Neuronal stem cell (in vitro differentiated cells): ENCODE data around the gene TMEM255B.
"Not testable (repeated sequence)": the region's sequence is repeated elsewhere in the genome, so short reads cannot be mapped to it uniquely, and the experiment has no call there.

Experiments used
- DNase-seq: peaks from one replicate; pipeline ENCODE4 v3.0.0-alpha.2; 2013; ENCODE audit warnings: low spot score
- H2AFZ ChIP-seq: one replicate; pipeline ENCODE4 v1.6.1; 2013; ENCODE audit warnings: mild to moderate bottlenecking, low read length, inconsistent platforms
- H2AK5ac ChIP-seq: 2 replicates; pipeline ENCODE4 v1.6.1; 2013; ENCODE audit warnings: low read depth, mild to moderate bottlenecking, inconsistent platforms, low read length, moderate library complexity, mixed read lengths
- H2BK120ac ChIP-seq: 2 replicates; pipeline ENCODE4 v1.6.1; 2013; ENCODE audit warnings: low read depth, mild to moderate bottlenecking, inconsistent platforms, low read length, moderate library complexity, mixed read lengths
- H2BK12ac ChIP-seq: one replicate; pipeline ENCODE4 v1.6.1; 2013; ENCODE audit warnings: low read length, inconsistent platforms
- H2BK15ac ChIP-seq: 2 replicates; pipeline ENCODE4 v1.6.1; 2013; ENCODE audit warnings: mild to moderate bottlenecking, low read length, inconsistent platforms, mixed read lengths
- H2BK5ac ChIP-seq: one replicate; pipeline ENCODE4 v1.6.1; 2013; ENCODE audit warnings: inconsistent platforms, mild to moderate bottlenecking, low read length, moderate library complexity
- H3K14ac ChIP-seq: one replicate; pipeline ENCODE4 v1.6.1; 2013; ENCODE audit warnings: low read length, inconsistent platforms
- H3K18ac ChIP-seq: 2 replicates; pipeline ENCODE4 v1.6.1; 2013; ENCODE audit warnings: low read length, inconsistent platforms
- H3K23ac ChIP-seq: 2 replicates; pipeline ENCODE4 v1.6.1; 2013; ENCODE audit warnings: low read depth, mild to moderate bottlenecking, mixed read lengths, low read length, inconsistent platforms; ENCODE audit not compliant: poor library complexity
- H3K27ac ChIP-seq: replicated peaks from 3 replicates; pipeline ENCODE4 v1.5.1; 2013; ENCODE audit warnings: low read length, inconsistent platforms
- H3K27me3 ChIP-seq, 3 experiments: 2 replicates each; pipeline ENCODE4 v1.6.1; 2013; ENCODE audit warnings: low read length in 3 of 3, mild to moderate bottlenecking in 2 of 3, inconsistent platforms in 1 of 3, low read depth in 1 of 3, mixed read lengths in 1 of 3, moderate library complexity in 1 of 3; ENCODE audit not compliant: control insufficient read depth in 3 of 3, insufficient read depth in 3 of 3
- H3K36me3 ChIP-seq, 2 donors: replicated peaks in 1 of 2; 2 replicates each; pipeline ENCODE4 v1.6.1; 2013; ENCODE audit warnings: low read length in 2 of 2; ENCODE audit not compliant: control insufficient read depth in 2 of 2, insufficient read depth in 2 of 2
- H3K4ac ChIP-seq: 2 replicates; pipeline ENCODE4 v1.6.1; 2013; ENCODE audit warnings: inconsistent platforms, mild to moderate bottlenecking, low read length, moderate library complexity
- H3K4me1 ChIP-seq, 2 donors: 1 replicate in 1 of 2; 2 replicates in 1 of 2; pipeline ENCODE4 v1.6.1; 2013; ENCODE audit warnings: low read length in 2 of 2, low read depth in 1 of 2; ENCODE audit not compliant: control insufficient read depth in 2 of 2, insufficient read depth in 1 of 2
- H3K4me2 ChIP-seq: one replicate; pipeline ENCODE4 v1.6.1; 2013; ENCODE audit warnings: mild to moderate bottlenecking, low read length, inconsistent platforms; ENCODE audit not compliant: insufficient read depth, poor library complexity, severe bottlenecking
- H3K4me3 ChIP-seq, 2 donors: 2 replicates each; pipeline ENCODE4 v1.5.1; 2013; ENCODE audit warnings: low read length in 2 of 2, mild to moderate bottlenecking in 2 of 2, inconsistent platforms in 1 of 2, moderate library complexity in 1 of 2
- H3K79me1 ChIP-seq: one replicate; pipeline ENCODE4 v1.6.1; 2013; ENCODE audit warnings: low read depth, mild to moderate bottlenecking, inconsistent platforms, low read length, moderate library complexity
- H3K9ac ChIP-seq: one replicate; pipeline ENCODE4 v1.6.1; 2013; ENCODE audit warnings: mild to moderate bottlenecking, low read depth, low read length, inconsistent platforms; ENCODE audit not compliant: poor library complexity
- H3K9me3 ChIP-seq, 2 donors: replicated peaks in 1 of 2; 2 replicates each; pipeline versions ENCODE3 to v1.6.1; 2013; ENCODE audit warnings: low read length in 2 of 2, mild to moderate bottlenecking in 2 of 2, inconsistent platforms in 1 of 2, low read depth in 1 of 2, mixed read lengths in 1 of 2, moderate library complexity in 1 of 2; ENCODE audit not compliant: control insufficient read depth in 2 of 2, insufficient read depth in 1 of 2
- H4K8ac ChIP-seq: one replicate; pipeline ENCODE4 v1.6.1; 2013; ENCODE audit warnings: low read depth, mild to moderate bottlenecking, inconsistent platforms, low read length, moderate library complexity
- H4K91ac ChIP-seq: one replicate; pipeline ENCODE4 v1.6.1; 2013; ENCODE audit warnings: low read length, low read depth, mild to moderate bottlenecking, inconsistent platforms; ENCODE audit not compliant: poor library complexity
- WGBS, 2 donors: extraction: QIAGEN DNeasy Blood & Tissue Kit; methylation state at CpG; one replicate each; pipeline ENCODE4 v1.1.7; 2013; ENCODE audit warnings: missing lambda C conversion rate in 2 of 2, mixed read lengths in 1 of 2; ENCODE audit not compliant: insufficient read length in 2 of 2, insufficient replicate concordance in 1 of 2; ENCODE audit errors: extremely low coverage in 2 of 2; 5-methylcytosine and 5-hydroxymethylcytosine counted together

TMEM255B gene

GRCh38 chr13:113724016-113724758, 34.8 kb upstream of the TMEM255B start:
- H3K9me3 ChIP-seq: peaks cover 0 to 11% of the 10 kb centered on the region in 2 donors
- H4K91ac ChIP-seq: no peak overlapping the region
- peaks cover 0 to 8% of the 10 kb centered on the region in 2 donors for H3K4me1 ChIP-seq
- H3K23ac ChIP-seq: peak overlapping the region; percentile 9
- H3K4me3 ChIP-seq: peak overlapping the region; percentile 52 to 75
- no peak overlapping the region for H2BK5ac ChIP-seq
- H2BK12ac ChIP-seq: no peak overlapping the region
- H3K18ac ChIP-seq: peak overlapping the region; percentile 70
- H3K79me1 ChIP-seq: no peaks in the 10 kb centered on the region
- no peak overlapping the region for H3K9ac ChIP-seq
- peak overlapping the region; percentile 40 for H2AK5ac ChIP-seq
- peak overlapping the region; percentile 93 for H2AFZ ChIP-seq
- H3K27ac ChIP-seq: no peak overlapping the region
- DNase-seq: no peak
- H4K8ac ChIP-seq: no peak overlapping the region
- H3K36me3 ChIP-seq: no peaks in the 10 kb centered on the region
- peak overlapping the region; percentile 41 for H3K4me2 ChIP-seq
- H3K27me3 ChIP-seq: peaks cover 0 to 8% (median 0%) of the 10 kb centered on the region in 3 experiments
- peak overlapping the region; percentile 3 for H2BK15ac ChIP-seq
- no peak overlapping the region for H3K4ac ChIP-seq
- no peak overlapping the region for H2BK120ac ChIP-seq
- WGBS, 2 donors: no CpG with 5 or more reads among the region's 30 CpGs
- H3K14ac ChIP-seq: no peak overlapping the region

DNA sequence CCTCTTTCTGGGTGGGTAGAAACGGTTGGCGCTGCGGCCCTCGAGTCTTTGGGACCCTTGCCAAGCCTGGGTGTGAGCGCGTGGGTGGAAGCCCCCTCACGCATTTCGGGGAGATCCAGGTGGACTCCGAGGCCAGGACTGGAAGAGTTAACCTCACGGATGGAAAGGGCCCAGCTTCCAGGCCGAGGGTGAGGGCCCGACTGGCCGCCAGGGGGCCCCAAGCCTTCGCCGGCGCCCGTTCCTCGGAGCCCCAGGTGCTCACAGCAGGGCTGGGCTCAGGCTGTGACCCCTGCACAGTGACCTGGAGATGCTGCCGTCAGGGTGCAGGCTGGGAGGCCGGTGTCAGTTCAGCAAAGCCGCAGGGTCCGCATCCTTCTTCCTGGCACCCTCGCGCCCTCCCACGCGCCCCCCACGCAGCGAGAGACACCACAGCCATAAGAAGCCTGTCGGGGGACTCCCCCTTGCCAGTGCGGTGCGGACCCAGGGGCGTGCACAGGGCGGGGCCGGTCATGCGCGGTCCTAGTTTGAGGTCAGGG, 34.2 kb upstream of the TMEM255B start:
- Histone ChIP-seq H3K4ac (no peak overlapping the region), H3K79me1 (no peaks in the 10 kb centered on the region), H3K27ac (no peak overlapping the region), H2AFZ (peak overlapping the region; percentile 93), H2BK12ac (no peak overlapping the region), H3K27me3 (peaks cover 0 to 14% (median 0%) of the 10 kb centered on the region in 3 experiments), H2AK5ac (peak overlapping the region; percentile 20), H2BK5ac (no peak overlapping the region), H2BK120ac (no peak overlapping the region), H3K9ac (peak overlapping the region; percentile 38), H3K4me1 (peaks cover 2 to 8% of the 10 kb centered on the region in 2 donors), H3K9me3 (peaks cover 0 to 11% of the 10 kb centered on the region in 2 donors), H3K23ac (peak overlapping the region; percentile 89), H4K91ac (no peak overlapping the region), H3K14ac (no peak overlapping the region), H3K4me2 (peak overlapping the region; percentile 60), H4K8ac (no peak overlapping the region), H3K18ac (peak overlapping the region; percentile 70), H2BK15ac (no peak overlapping the region), H3K36me3 (no peaks in the 10 kb centered on the region), H3K4me3 (peak overlapping the region; percentile 52 to 75)
- peak; percentile 66 for DNase-seq
- WGBS, 2 donors: no CpG with 5 or more reads among the region's 36 CpGs

DNA sequence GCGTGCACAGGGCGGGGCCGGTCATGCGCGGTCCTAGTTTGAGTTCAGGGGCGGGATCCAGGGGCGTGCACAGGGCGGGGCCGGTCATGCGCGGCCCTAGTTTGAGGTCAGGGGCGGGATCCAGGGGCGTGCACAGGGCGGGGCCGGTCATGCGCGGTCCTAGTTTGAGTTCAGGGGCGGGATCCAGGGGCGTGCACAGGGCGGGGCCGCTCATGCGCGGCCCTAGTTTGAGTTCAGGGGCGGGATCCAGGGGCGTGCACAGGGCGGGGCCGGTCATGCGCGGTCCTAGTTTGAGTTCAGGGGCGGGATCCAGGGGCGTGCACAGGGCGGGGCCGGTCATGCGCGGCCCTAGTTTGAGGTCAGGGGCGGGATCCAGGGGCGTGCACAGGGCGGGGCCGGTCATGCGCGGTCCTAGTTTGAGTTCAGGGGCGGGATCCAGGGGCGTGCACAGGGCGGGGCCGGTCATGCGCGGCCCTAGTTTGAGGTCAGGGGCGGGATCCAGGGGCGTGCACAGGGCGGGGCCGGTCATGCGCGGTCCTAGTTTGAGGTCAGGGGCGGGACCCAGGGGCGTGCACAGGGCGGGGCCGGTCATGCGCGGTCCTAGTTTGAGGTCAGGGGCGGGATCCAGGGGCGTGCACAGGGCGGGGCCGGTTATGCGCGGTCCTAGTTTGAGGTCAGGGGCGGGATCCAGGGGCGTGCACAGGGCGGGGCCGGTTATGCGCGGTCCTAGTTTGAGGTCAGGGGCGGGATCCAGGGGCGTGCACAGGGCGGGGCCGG, 33.5 kb upstream of the TMEM255B start:
- H2BK15ac ChIP-seq, H2AFZ ChIP-seq, H4K91ac ChIP-seq, H3K9ac ChIP-seq, H3K14ac ChIP-seq, H3K18ac ChIP-seq, H3K27ac ChIP-seq, H2BK12ac ChIP-seq, H3K23ac ChIP-seq, H3K4me1 ChIP-seq, H2BK120ac ChIP-seq, DNase-seq, H3K4ac ChIP-seq, H2AK5ac ChIP-seq, H3K79me1 ChIP-seq, H2BK5ac ChIP-seq, H3K36me3 ChIP-seq, H4K8ac ChIP-seq, H3K4me2 ChIP-seq: not testable (repeated sequence)
- peak overlapping the region in 1 of 2 donors; percentile 52 for H3K4me3 ChIP-seq
- peaks cover 0 to 17% (median 0%) of the 10 kb centered on the region in 3 experiments for H3K27me3 ChIP-seq
- peaks cover 0 to 11% of the 10 kb centered on the region in 2 donors for H3K9me3 ChIP-seq
- WGBS, 2 donors: no CpG with 5 or more reads among the region's 75 CpGs
